H9 (cell line): ENCODE data around the gene ABHD15. TPM values are rescaled to one million over a fixed set of nuclear protein-coding genes. Genes with fewer than 3 reads are reported as not detected.

Source experiments
- DNase-seq: peaks from one replicate; pipeline ENCODE4 v3.0.0-alpha.2; 2017
- H2AFZ ChIP-seq: one replicate; pipeline ENCODE4 v1.6.1; 2013; ENCODE audit warnings: mild to moderate bottlenecking, low read length, control low read depth, moderate library complexity
- H2AK5ac ChIP-seq: 2 replicates; pipeline ENCODE4 v1.6.1; 2013; ENCODE audit warnings: low read length, control low read depth, mixed read lengths; ENCODE audit not compliant: insufficient read length
- H2BK120ac ChIP-seq: one replicate; pipeline ENCODE4 v1.6.1; 2013; ENCODE audit warnings: low read depth, mild to moderate bottlenecking, low read length, control low read depth, inconsistent platforms; ENCODE audit not compliant: poor library complexity, severe bottlenecking
- H2BK12ac ChIP-seq: 2 replicates; pipeline ENCODE4 v1.6.1; 2013; ENCODE audit warnings: low read length, control low read depth, mixed read lengths, low read depth; ENCODE audit not compliant: insufficient read length
- H2BK15ac ChIP-seq: 2 replicates; pipeline ENCODE4 v1.6.1; 2013; ENCODE audit warnings: low read depth, low read length, control low read depth
- H2BK20ac ChIP-seq: one replicate; pipeline ENCODE4 v1.6.1; 2013; ENCODE audit warnings: low read depth, mild to moderate bottlenecking, low read length, control low read depth, inconsistent platforms; ENCODE audit not compliant: poor library complexity, severe bottlenecking
- H2BK5ac ChIP-seq: 2 replicates; pipeline ENCODE4 v1.6.1; 2013; ENCODE audit warnings: low read length, control low read depth, mixed read lengths; ENCODE audit not compliant: insufficient read length
- H3K14ac ChIP-seq: 2 replicates; pipeline ENCODE4 v1.6.1; 2013; ENCODE audit warnings: low read length, control low read depth; ENCODE audit not compliant: insufficient read depth
- H3K18ac ChIP-seq: 2 replicates; pipeline ENCODE4 v1.6.1; 2013; ENCODE audit warnings: low read depth, mild to moderate bottlenecking, mixed read lengths, low read length, control low read depth; ENCODE audit not compliant: insufficient read length
- H3K23ac ChIP-seq: 2 replicates; pipeline ENCODE4 v1.6.1; 2013; ENCODE audit warnings: low read length, control low read depth, mixed read lengths, low read depth; ENCODE audit not compliant: insufficient read length
- H3K23me2 ChIP-seq: 2 replicates; pipeline ENCODE4 v1.6.1; 2013; ENCODE audit warnings: low read depth, mild to moderate bottlenecking, mixed read lengths, low read length, control low read depth; ENCODE audit not compliant: insufficient read length, poor library complexity, severe bottlenecking
- H3K27ac ChIP-seq: 2 replicates; pipeline ENCODE4 v1.5.1; 2013; ENCODE audit warnings: low read length, control low read depth, mixed read lengths, low read depth; ENCODE audit not compliant: insufficient read length
- H3K27me3 ChIP-seq: 2 replicates; pipeline ENCODE4 v1.6.1; 2013; ENCODE audit warnings: low read length, control low read depth, inconsistent platforms; ENCODE audit not compliant: insufficient read depth
- H3K4ac ChIP-seq: 2 replicates; pipeline ENCODE4 v1.6.1; 2013; ENCODE audit warnings: low read depth, mild to moderate bottlenecking, control low read depth, inconsistent platforms, low read length, moderate library complexity
- H3K4me1 ChIP-seq: 2 replicates; pipeline ENCODE4 v1.6.1; 2013; ENCODE audit warnings: low read length, control low read depth, inconsistent platforms; ENCODE audit not compliant: insufficient read depth
- H3K4me2 ChIP-seq: 2 replicates; pipeline ENCODE4 v1.6.1; 2013; ENCODE audit warnings: low read length, control low read depth, mixed read lengths; ENCODE audit not compliant: insufficient read length, insufficient read depth
- H3K56ac ChIP-seq: 2 replicates; pipeline ENCODE4 v1.6.1; 2013; ENCODE audit warnings: low read depth, mild to moderate bottlenecking, mixed read lengths, low read length, control low read depth; ENCODE audit not compliant: insufficient read length
- H3K79me1 ChIP-seq: 2 replicates; pipeline ENCODE4 v1.6.1; 2013; ENCODE audit warnings: low read depth, mild to moderate bottlenecking, moderate library complexity, low read length, control low read depth, inconsistent platforms; ENCODE audit not compliant: insufficient read depth, poor library complexity, severe bottlenecking
- H3K79me2 ChIP-seq: 2 replicates; pipeline ENCODE4 v1.6.1; 2013; ENCODE audit warnings: low read length, control low read depth, inconsistent platforms; ENCODE audit not compliant: insufficient read depth
- H3K9ac ChIP-seq: 2 replicates; pipeline ENCODE4 v1.6.1; 2013; ENCODE audit warnings: low read length, control low read depth, mixed read lengths; ENCODE audit not compliant: insufficient read length; ENCODE audit errors: extremely low read depth
- H3K9me3 ChIP-seq: one replicate; pipeline ENCODE4 v1.6.1; 2013; ENCODE audit warnings: low read depth, low read length, inconsistent platforms; ENCODE audit not compliant: control insufficient read depth
- H3T11ph ChIP-seq: one replicate; pipeline ENCODE4 v1.6.1; 2013; ENCODE audit warnings: mild to moderate bottlenecking, low read length, control low read depth, inconsistent platforms
- H4K20me1 ChIP-seq: one replicate; pipeline ENCODE4 v1.6.1; 2013; ENCODE audit not compliant: control insufficient read depth, insufficient read length, insufficient read depth
- H4K5ac ChIP-seq: 2 replicates; pipeline ENCODE4 v1.6.1; 2013; ENCODE audit warnings: low read depth, mild to moderate bottlenecking, mixed read lengths, low read length, control low read depth; ENCODE audit not compliant: insufficient read length
- H4K8ac ChIP-seq: replicated peaks from 2 replicates; pipeline ENCODE4 v1.6.1; 2013; ENCODE audit warnings: low read length, control low read depth, mixed read lengths, low read depth; ENCODE audit not compliant: insufficient read length
- H4K91ac ChIP-seq: 2 replicates; pipeline ENCODE4 v1.6.1; 2013; ENCODE audit warnings: low read depth, mild to moderate bottlenecking, moderate library complexity, mixed read lengths, low read length, control low read depth; ENCODE audit not compliant: insufficient read length
- H3K27ac Mint-ChIP-seq, 3 experiments: 2 replicates in 2 of 3; 3 replicates in 1 of 3; pipeline ENCODE4 v1.8.0; 2020 to 2021; ENCODE audit warnings: mixed read lengths in 3 of 3, mild to moderate bottlenecking in 1 of 3, moderate library complexity in 1 of 3
- H3K27me3 Mint-ChIP-seq: 2 replicates; pipeline ENCODE4 v1.8.0; 2021; ENCODE audit warnings: low read depth, mild to moderate bottlenecking, moderate library complexity, mixed read lengths
- H3K36me3 Mint-ChIP-seq, 3 experiments: 2 replicates in 2 of 3; 3 replicates in 1 of 3; pipeline ENCODE4 v1.8.0; 2020 to 2021; ENCODE audit warnings: low read depth in 3 of 3, mixed read lengths in 3 of 3; ENCODE audit not compliant: insufficient read depth in 1 of 3
- H3K4me1 Mint-ChIP-seq, 2 experiments: 2 replicates each; pipeline ENCODE4 v1.8.0; 2020; ENCODE audit warnings: mixed read lengths in 2 of 2
- H3K4me3 Mint-ChIP-seq, 2 experiments: 2 replicates in 1 of 2; 3 replicates in 1 of 2; pipeline ENCODE4 v1.8.0; 2020 to 2021; ENCODE audit warnings: mild to moderate bottlenecking in 2 of 2, mixed read lengths in 2 of 2, moderate library complexity in 1 of 2
- H3K9me3 Mint-ChIP-seq, 2 experiments: 2 replicates in 1 of 2; 3 replicates in 1 of 2; pipeline ENCODE4 v1.8.0; 2020; ENCODE audit warnings: mild to moderate bottlenecking in 2 of 2, mixed read lengths in 2 of 2, moderate library complexity in 1 of 2
- WGBS: extraction: QIAGEN DNeasy Blood & Tissue Kit; methylation state at CpG from one replicate; pipeline ENCODE4 v1.1.7; 2013; ENCODE audit warnings: missing lambda C conversion rate, low lambda C conversion rate, mixed read lengths; ENCODE audit not compliant: insufficient read length; ENCODE audit errors: extremely low coverage; 5-methylcytosine and 5-hydroxymethylcytosine counted together
- total RNA-seq: library from RNA; stranded (reverse); gene quantifications from 2 replicates; pipeline ENCODE4 v1.2.1, GENCODE V29; 2021
- TF ChIP-seq, protein P1 (sequence below): fragments of 200-600 bp; sonication (generic); conservative IDR thresholded peaks from 3 replicates; pipeline ENCODE4 v1.8.0; 2021; ENCODE audit warnings: antibody characterized with exemption, mild to moderate bottlenecking

Gene ABHD15
- total RNA-seq, 1 experiment from 2014 or later, result 2.5 TPM

DNA sequence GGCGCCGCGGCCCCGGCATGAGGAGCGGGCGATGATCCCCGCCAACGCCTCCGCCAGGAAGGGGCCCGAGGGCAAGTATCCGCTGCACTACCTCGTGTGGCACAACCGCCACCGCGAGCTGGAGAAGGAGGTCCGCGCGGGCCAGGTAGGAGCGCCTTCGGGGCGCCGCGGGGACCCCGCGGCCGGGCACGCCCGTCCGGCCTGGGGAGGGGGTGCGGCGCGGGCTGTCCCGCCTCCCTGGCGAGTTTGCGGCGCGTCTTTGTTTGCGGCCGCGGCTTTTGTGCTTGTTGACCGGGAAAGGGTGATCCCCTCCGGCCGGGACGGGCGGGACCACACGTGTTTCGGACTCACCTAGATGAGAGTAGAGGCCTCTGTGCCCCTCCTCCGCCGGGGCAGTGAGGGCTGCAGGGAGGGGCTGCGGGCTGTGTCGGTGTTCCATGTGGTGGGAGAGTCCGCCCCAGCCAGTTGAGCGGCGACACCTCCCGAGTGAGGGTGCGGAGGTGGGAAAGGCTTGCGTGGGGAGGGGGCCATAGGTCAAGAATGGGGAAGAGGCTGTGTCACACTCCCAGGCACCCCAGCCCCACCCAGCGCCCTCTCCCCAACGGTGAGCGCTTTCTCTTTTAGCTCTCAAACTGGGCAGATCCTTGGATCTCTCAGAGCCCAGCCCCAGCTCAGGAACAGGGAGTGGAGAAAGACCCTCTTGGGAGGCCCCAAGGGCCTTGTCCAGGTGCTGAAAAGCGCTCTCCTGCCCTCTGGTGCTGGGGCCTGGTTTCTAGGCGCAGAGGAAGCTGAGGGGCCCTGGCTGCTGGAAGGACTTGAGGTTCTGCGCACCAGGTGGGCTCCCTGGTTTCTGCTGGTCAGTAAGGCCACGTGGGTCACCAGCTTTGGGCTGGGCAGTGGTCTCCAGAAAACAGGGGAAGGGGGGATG is 27.0 kb upstream of the ABHD15 start:
- Histone ChIP-seq H3K27ac (no peak overlapping the region), H3K4me1 (peaks cover 4% of the 10 kb centered on the region; the same call in 1 of the 2 replicates), H3K9me3 (no peaks in the 10 kb centered on the region), H2AK5ac (no peak overlapping the region), H3K4ac (no peak overlapping the region), H2BK5ac (no peak overlapping the region), H3K18ac (no peak overlapping the region), H2BK20ac (no peak overlapping the region), H3K4me2 (peak overlapping the region; percentile 63), H3K79me1 (no peaks in the 10 kb centered on the region), H3K56ac (no peak overlapping the region), H3K14ac (no peak overlapping the region), H3K23ac (no peak overlapping the region), H4K91ac (no peak overlapping the region), H3K79me2 (no peaks in the 10 kb centered on the region; the same call in 1 of the 2 replicates), H2BK15ac (no peak overlapping the region), H2BK120ac (no peak overlapping the region), H2AFZ (no peak overlapping the region), H3T11ph (no peak overlapping the region), H2BK12ac (no peak overlapping the region), H4K20me1 (no peaks in the 10 kb centered on the region), H3K9ac (no peak overlapping the region), H3K27me3 (no peaks in the 10 kb centered on the region), H4K8ac (no peak overlapping the region), H3K23me2 (peaks cover 34% of the 10 kb centered on the region), H4K5ac (no peak overlapping the region)
- Mint-ChIP-seq H3K4me3 (peak overlapping the region; percentile 78 to 88), H3K27ac (no peak overlapping the region), H3K4me1 (peaks cover 42 to 67% of the 10 kb centered on the region in 2 experiments), H3K36me3 (peaks cover 0 to 1% (median 0%) of the 10 kb centered on the region in 3 experiments; a peak in 1 of 7 replicates), H3K27me3 (peaks cover 5% of the 10 kb centered on the region), H3K9me3 (no peaks in the 10 kb centered on the region)
- no CpG with 5 or more reads among the region's 64 CpGs for WGBS
- peak; percentile 88 for DNase-seq
- TF ChIP-seq, protein P1, sequence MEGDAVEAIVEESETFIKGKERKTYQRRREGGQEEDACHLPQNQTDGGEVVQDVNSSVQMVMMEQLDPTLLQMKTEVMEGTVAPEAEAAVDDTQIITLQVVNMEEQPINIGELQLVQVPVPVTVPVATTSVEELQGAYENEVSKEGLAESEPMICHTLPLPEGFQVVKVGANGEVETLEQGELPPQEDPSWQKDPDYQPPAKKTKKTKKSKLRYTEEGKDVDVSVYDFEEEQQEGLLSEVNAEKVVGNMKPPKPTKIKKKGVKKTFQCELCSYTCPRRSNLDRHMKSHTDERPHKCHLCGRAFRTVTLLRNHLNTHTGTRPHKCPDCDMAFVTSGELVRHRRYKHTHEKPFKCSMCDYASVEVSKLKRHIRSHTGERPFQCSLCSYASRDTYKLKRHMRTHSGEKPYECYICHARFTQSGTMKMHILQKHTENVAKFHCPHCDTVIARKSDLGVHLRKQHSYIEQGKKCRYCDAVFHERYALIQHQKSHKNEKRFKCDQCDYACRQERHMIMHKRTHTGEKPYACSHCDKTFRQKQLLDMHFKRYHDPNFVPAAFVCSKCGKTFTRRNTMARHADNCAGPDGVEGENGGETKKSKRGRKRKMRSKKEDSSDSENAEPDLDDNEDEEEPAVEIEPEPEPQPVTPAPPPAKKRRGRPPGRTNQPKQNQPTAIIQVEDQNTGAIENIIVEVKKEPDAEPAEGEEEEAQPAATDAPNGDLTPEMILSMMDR, result peak; percentile 45
